ENCODE data around the gene FNIP1.

Gene FNIP1

DNA sequence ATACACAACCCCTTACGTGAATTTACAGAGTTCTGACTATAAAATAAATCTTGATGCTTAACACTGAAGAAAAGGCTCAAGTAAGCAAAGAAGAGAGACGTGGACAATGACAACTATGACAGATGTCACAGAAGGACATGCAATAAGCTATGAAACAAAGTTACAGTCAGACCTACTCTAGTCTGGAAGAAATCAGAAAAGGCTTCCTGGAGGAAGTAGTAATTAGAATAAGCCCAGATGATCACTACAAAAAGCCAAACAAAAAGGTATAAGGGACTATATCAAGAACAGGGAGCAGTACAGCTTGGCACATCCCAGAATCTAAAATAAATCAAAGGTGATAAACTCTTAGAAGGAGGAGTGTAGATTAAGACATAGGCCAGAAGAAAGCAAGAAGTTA lies 6.3 kb downstream of the FNIP1 start:
- no peak overlapping the region for H2AFZ ChIP-seq (ENCODE audit: low read depth, low read length, severe bottlenecking)
- no peak overlapping the region for H3K27ac ChIP-seq (ENCODE audit: low read depth, low read length)
- peaks cover 7% of the 10 kb centered on the region; the same call in 1 of the 2 replicates for H4K20me1 ChIP-seq (ENCODE audit: low read depth, low read length)
- H3K36me3 ChIP-seq (ENCODE audit: low read length), result no peaks in the 10 kb centered on the region
- H3F3A ChIP-seq (ENCODE audit: insufficient read depth), result no peaks in the 10 kb centered on the region
- H3K79me2 ChIP-seq (ENCODE audit: insufficient read depth, low read length), result peaks cover 95% of the 10 kb centered on the region
- no peak overlapping the region for H3K9ac ChIP-seq (ENCODE audit: low read length)
- no peaks in the 10 kb centered on the region for H3K27me3 ChIP-seq (ENCODE audit: low read length)
- no peaks in the 10 kb centered on the region for H3K9me3 ChIP-seq (ENCODE audit: insufficient read depth, low read length)
- no peak for TF ChIP-seq CTCF (IDR thresholded peaks at IDR 0.05; ENCODE audit: insufficient read depth, low read length, poor library complexity, severe bottlenecking)
- no peak for TF ChIP-seq EZH2phosphoT487 (conservative IDR thresholded peaks at IDR 0.05; ENCODE audit: low read length)
- H3K4me3 ChIP-seq (ENCODE audit: insufficient read depth, low read length, poor library complexity, severe bottlenecking), result no peak overlapping the region
- H3K9me2 ChIP-seq (replicated peaks; ENCODE audit: insufficient read depth, low read length), result no peaks in the 10 kb centered on the region
- no peak overlapping the region for H3K4me2 ChIP-seq (ENCODE audit: low read depth, low read length, poor library complexity, severe bottlenecking)

DNA sequence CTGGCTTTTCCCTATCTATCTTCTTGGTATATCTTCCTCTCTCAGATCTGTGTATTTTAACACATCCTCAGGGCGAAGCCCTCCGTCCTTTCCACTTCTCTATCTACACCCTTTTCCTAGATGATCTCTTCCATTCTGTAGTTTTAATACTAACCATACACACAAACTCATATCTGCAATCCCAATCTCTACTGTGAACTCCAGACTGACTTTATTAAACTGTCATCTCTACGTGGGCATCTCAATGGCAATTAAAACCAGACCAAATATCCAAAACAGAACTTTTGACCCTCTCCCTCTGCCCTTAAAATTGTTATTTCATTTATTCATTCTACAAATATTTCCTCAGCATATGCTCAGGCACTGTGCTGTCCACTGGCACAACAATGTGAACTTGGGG lies 7.1 kb downstream of the FNIP1 start:
- Histone ChIP-seq H3K9me3 (ENCODE audit: insufficient read depth, low read length) (no peaks in the 10 kb centered on the region), H3K27ac (ENCODE audit: low read depth, low read length) (no peak overlapping the region), H3K4me3 (ENCODE audit: insufficient read depth, low read length, poor library complexity, severe bottlenecking) (no peak overlapping the region), H2AFZ (ENCODE audit: low read depth, low read length, severe bottlenecking) (no peak overlapping the region), H3K9me2 (replicated peaks; ENCODE audit: insufficient read depth, low read length) (no peaks in the 10 kb centered on the region), H3K36me3 (ENCODE audit: low read length) (no peaks in the 10 kb centered on the region), H4K20me1 (ENCODE audit: low read depth, low read length) (no peaks in the 10 kb centered on the region; the same call in 1 of the 2 replicates), H3K79me2 (ENCODE audit: insufficient read depth, low read length) (peaks cover 91% of the 10 kb centered on the region), H3F3A (ENCODE audit: insufficient read depth) (no peaks in the 10 kb centered on the region), H3K27me3 (ENCODE audit: low read length) (no peaks in the 10 kb centered on the region), H3K9ac (ENCODE audit: low read length) (no peak overlapping the region), H3K4me2 (ENCODE audit: low read depth, low read length, poor library complexity, severe bottlenecking) (no peak overlapping the region)
- TF ChIP-seq CTCF (IDR thresholded peaks at IDR 0.05; ENCODE audit: insufficient read depth, low read length, poor library complexity, severe bottlenecking) (no peak), EZH2phosphoT487 (conservative IDR thresholded peaks at IDR 0.05; ENCODE audit: low read length) (no peak)

DNA sequence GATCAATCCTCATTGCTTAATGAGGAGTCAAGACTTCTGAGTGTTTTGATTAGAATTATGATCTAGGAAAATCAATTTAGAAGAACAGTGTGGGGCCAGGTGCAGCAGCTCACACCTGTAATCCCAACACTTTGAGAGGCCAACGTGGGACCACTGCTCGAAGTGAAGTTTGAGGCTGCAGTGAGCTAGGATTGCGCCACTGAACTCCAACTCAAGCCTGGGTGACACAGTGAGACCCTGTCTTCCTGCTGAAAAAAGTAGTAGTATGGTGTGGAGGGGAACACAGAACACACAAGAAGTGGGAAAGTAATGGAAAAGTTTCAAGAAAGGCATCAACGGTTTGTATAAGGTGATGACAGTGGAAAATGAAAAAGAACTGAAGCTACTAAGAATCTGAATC lies 9.1 kb downstream of the FNIP1 start:
- no peaks in the 10 kb centered on the region for H3F3A ChIP-seq (ENCODE audit: insufficient read depth)
- H3K79me2 ChIP-seq (ENCODE audit: insufficient read depth, low read length), result peaks cover 91% of the 10 kb centered on the region
- H3K4me2 ChIP-seq (ENCODE audit: low read depth, low read length, poor library complexity, severe bottlenecking), result no peak overlapping the region
- H3K4me3 ChIP-seq (ENCODE audit: insufficient read depth, low read length, poor library complexity, severe bottlenecking), result no peak overlapping the region
- no peaks in the 10 kb centered on the region for H3K9me2 ChIP-seq (replicated peaks; ENCODE audit: insufficient read depth, low read length)
- H3K27me3 ChIP-seq (ENCODE audit: low read length), result no peaks in the 10 kb centered on the region
- peaks cover 3% of the 10 kb centered on the region; the same call in 1 of the 2 replicates for H4K20me1 ChIP-seq (ENCODE audit: low read depth, low read length)
- H2AFZ ChIP-seq (ENCODE audit: low read depth, low read length, severe bottlenecking), result no peak overlapping the region
- no peaks in the 10 kb centered on the region for H3K36me3 ChIP-seq (ENCODE audit: low read length)
- no peak overlapping the region for H3K9ac ChIP-seq (ENCODE audit: low read length)
- H3K27ac ChIP-seq (ENCODE audit: low read depth, low read length), result no peak overlapping the region
- H3K9me3 ChIP-seq (ENCODE audit: insufficient read depth, low read length), result no peaks in the 10 kb centered on the region
- TF ChIP-seq EZH2phosphoT487 (conservative IDR thresholded peaks at IDR 0.05; ENCODE audit: low read length), result no peak
- TF ChIP-seq CTCF (IDR thresholded peaks at IDR 0.05; ENCODE audit: insufficient read depth, low read length, poor library complexity, severe bottlenecking), result no peak

Measured in SU-DHL-6 (cell line).